Stimulated activated naive CD8-positive, alpha-beta T cell treated with anti-CD3 and anti-CD28 coated beads, Interleukin-15, Interleukin-2, amounts not matched to agents 100 U/mL and 50 U/mL, for 24 hours (primary cell): ENCODE results near the gene FARP1.
A peak's percentile ranks its signal among the peaks of the same experiment; 100 is the strongest.

Experiments used
- ATAC-seq: fragments of 150-1000 bp; cut with Tn5 transposase; one replicate; pipeline ENCODE4 v1.10.0; 2021
- DNase-seq: peaks from one replicate; pipeline ENCODE4 v3.0.0; 2021

FARP1 gene

GRCh38 chr13:98429081-98429480 is 286.2 kb downstream of the FARP1 start:
- no peak for ATAC-seq
- no peak for DNase-seq

DNA sequence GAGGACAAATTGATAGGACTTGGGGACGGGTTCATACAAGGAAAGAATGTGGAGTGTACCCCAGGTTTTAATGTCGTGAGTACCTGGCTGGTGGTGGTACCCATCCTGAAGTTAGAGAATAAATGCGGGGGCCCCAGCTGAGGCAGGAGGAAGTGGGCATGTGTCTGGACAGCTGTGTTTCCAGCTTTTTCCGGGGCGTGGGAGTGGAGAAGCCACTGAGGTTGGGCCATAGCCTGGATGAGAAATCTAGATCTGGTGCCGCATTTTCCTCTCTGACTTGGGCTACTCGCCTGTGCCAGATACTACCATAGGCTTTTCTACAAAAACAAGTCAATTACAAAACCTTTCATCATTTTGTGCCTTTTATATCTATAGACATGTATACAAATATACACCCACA is 286.6 kb downstream of the FARP1 start:
- no peak for ATAC-seq

GRCh38 chr13:98429977-98430736 is 287.3 kb downstream of the FARP1 start:
- DNase-seq (no peak), ATAC-seq (no peak)

More for the DNA sequence above, 286.6 kb downstream of the FARP1 start:
- DNase-seq = no peak

DNA sequence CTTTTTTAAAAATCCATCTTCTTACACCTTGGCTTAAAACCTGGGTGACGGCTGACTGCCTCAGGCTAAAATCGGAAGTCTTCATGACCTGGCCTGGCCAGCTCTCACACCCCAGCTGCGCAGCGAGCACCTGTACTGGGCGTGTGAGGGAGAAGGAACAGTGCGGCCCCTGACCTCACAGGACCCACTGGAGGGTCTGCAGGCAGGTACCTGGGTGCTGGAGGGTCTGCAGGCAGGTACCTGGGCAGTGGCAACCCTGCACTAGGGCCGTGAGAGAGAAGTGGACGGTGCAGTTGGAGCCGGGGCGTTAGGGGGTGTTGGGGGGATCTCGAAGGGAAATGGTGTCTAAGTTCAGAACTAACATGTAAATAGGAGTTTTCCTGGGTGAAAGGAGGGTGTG is 289.7 kb downstream of the FARP1 start:
- ATAC-seq = no peak
- no peak for DNase-seq

DNA sequence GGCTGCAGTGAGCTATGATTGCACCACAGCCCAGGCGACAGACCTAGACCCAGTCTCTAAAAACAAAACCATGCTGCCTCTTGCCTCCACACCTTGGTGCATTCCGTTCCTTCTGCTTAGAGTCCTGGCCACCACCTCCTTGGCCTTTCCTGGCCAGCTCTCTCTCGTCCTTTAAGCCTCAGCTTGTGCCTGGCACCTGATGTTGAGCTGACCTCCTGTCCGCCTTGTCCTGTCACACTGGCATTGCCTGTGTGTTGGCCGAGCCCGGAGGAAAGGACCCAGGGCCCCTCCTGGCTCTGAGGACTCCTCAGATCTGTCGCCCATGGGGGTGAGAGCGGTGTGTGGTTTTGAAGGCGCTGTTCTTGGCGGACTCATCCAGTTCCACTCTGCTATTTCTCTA is 290.8 kb downstream of the FARP1 start:
- ATAC-seq = no peak

DNA sequence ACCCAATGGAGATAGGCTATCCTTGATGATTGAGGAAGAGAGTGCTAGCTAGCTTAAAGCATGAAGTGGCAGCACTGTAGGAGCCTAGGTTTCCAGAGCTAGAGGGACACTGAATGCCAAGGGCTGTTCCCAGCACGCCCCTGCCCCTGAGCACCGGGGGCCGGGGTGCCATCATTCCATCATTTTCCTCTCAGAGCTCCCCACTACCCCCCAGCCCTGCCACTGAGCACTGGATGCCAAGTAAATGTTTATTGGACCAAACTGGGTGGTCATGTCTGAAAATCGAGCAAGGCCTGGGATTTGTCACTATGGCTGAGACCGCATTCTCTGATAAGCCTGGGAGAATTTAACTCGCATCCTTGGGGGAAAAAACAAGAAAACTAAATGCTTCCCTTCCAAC is 291.2 kb downstream of the FARP1 start:
- ATAC-seq (no peak), DNase-seq (no peak)

More for the DNA sequence above, 290.8 kb downstream of the FARP1 start:
- no peak for DNase-seq

- DNase-seq (no peak), ATAC-seq (no peak)
Observed at GRCh38 chr13:98435376-98435775, 292.5 kb downstream of the FARP1 start.

- DNase-seq (no peak), ATAC-seq (no peak)
Observed at GRCh38 chr13:98436233-98436910, 293.5 kb downstream of the FARP1 start.

DNA sequence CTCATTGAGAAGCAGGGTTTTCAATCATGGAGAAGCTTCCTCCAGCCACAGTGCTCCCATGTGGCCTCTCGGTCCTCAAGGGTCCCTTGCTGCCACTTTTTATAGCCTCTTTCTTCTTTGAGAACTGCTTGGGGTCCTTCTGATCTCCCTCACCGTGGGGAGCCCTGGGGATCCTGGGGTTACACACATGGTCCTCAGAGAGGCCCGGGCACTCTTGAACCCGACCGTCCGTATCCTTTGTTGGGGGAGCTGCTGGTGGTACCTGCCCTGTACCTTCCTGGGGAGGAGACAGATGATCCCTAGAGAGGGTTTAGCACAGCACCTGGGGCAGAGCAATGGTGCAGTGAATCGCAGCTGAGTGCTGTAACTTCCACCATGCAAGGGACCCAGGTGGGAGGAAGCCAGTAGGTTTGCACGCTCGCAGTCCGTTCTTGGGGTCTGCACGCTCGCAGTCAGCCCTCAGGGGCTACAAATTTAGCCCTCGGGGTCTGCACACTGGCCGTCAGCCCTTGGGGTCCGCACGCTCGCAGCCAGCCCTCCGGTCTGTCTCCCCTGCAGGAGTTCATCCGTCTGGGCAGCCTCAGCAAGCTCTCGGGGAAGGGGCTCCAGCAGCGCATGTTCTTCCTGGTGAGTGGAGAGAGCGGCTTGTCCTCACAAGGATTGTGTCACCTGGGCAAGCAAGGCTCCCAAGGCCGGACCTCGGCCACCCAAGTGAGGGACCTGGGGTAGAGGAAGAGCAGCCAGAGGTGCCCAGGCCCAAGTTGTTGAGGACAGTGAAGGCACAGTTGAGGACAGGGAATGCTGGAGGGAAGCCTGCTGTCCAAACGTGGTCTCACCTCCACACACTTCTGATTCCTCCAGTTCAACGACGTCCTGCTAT is 295.6 kb downstream of the FARP1 start:
- ATAC-seq = no peak

GRCh38 chr13:98439126-98439828 is 296.4 kb downstream of the FARP1 start:
- ATAC-seq = no peak
- DNase-seq = no peak

More for the DNA sequence above, 295.6 kb downstream of the FARP1 start:
- no peak for DNase-seq

DNA sequence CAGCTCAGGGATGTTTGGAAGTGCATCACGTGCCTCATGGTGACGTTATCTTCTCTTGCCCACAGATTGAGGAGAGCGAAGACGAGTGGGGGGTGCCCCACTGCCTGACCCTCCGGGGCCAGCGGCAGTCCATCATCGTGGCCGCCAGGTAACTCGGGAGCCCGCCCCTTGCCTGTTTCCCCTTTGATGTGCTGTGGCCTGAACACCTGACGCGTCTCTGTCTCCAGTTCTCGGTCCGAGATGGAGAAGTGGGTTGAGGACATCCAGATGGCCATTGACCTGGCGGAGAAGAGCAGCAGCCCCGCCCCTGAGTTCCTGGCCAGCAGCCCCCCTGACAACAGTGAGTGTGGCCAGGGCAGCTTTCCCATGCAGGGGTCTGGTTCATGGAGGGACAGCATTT is 297.0 kb downstream of the FARP1 start:
- ATAC-seq = no peak
- no peak for DNase-seq

- DNase-seq (no peak), ATAC-seq (no peak)
Observed at GRCh38 chr13:98440390-98441055, 297.6 kb downstream of the FARP1 start.

GRCh38 chr13:98441056-98441676 is 298.3 kb downstream of the FARP1 start:
- DNase-seq (no peak), ATAC-seq (no peak)

- DNase-seq (no peak), ATAC-seq (no peak)
Observed at GRCh38 chr13:98442391-98443230, 299.7 kb downstream of the FARP1 start.

GRCh38 chr13:98443329-98443728 is 300.4 kb downstream of the FARP1 start:
- DNase-seq (no peak), ATAC-seq (no peak)

GRCh38 chr13:98443800-98444325 is 301.0 kb downstream of the FARP1 start:
- ATAC-seq (no peak), DNase-seq (no peak)

- DNase-seq (no peak), ATAC-seq (no peak)
Observed at GRCh38 chr13:98444381-98444780, 301.5 kb downstream of the FARP1 start.

DNA sequence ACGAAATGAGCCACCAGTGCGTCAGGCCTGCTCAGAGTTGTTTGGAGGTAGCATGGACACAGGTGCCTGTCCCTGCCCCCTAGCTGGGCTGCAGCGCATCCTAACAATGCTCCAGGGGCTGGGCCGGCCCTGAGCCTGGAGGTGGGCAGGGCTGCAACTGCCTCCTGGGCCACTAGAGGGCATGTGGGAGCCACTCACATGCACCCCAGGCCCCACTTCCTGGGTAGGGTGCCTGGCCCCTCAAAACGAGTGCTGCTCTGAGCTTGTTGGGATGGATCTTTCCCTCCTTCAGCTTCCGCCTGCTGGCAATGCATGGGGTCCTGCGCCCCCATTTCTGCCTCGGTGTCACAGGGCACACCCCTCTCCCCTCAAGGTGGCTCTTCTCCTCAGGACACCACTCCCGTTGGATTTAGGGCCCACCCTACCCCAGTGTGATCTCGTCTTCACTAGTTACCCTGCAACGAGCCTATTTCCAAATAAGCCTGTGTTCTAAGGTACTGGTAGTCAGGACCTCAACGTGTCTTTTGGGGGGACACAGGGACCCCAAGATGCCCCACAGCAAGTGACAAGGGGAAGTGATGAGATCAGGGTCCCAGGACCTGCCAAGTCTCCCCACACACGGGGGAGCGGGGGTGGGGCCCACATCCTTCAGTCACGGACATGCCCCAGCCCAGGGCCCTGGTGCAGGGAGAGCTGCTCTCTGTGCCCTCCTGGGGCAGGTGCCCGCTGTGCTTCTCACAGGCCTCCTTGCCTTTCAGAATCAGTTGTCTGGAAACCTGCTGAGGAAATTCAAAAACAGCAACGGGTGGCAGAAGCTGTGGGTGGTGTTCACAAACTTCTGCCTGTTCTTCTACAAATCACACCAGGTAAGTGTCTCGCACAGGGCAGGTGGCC is 302.7 kb downstream of the FARP1 start:
- DNase-seq = peak; percentile 83

DNA sequence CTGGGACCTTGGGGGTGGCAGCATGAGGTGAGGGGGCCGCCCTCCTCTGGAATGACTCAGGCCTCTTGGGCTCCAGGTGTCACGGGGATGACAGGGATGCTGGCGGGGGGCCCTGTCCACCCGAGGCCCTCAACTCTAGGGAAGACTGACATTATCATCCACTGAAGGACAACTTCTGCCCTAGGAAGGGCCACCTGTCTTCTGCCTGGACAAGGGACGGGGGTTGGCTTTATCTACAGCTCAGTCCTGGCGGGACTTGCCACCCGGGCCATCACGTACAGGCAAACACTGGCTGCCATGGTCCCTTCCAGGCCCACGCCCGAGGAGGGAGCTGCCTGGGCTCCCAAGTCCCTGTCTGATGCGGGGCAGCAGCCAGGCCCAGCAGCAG is 303.3 kb downstream of the FARP1 start:
- no peak for DNase-seq
- no peak for ATAC-seq

More for the DNA sequence above, 302.7 kb downstream of the FARP1 start:
- peak; percentile 87 for ATAC-seq
